CD4-positive, alpha-beta T cell treated with Interleukin-15 for 1 hour (primary cell): ENCODE data around the gene ARL5C.

Source experiments
- DNase-seq: peaks from one replicate; pipeline ENCODE4 v3.0.0-alpha.2; 2020

Gene ARL5C, protein sequence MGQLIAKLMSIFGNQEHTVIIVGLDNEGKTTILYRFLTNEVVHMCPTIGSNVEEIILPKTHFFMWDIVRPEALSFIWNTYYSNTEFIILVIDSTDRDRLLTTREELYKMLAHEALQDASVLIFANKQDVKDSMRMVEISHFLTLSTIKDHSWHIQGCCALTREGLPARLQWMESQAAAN

DNA sequence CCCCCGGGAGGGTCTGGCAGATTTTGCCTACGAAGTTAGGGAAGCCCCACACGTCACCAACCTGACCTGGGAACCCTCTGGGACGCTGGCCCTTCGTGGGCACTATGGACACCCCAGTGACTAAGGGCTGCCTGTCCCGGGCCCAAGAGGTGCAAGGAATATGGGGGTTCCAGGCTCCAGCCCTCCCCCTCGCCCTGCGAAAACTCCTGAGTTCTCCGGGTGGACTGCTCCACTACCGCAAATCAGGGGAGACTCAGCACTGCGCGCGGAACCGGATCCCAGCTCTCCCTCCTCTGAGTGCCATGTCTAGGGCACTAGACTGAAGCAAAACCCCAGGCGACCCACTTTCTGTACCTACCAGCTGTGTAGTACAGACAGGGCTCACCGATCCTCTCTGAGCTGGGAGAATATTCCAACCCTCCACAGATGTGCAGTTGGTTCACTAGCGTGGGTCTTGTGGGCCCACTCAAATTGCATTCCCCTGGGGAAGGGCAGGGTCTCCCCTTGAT, at the start of gene ARL5C:
ARL5C (minus strand) TSS at position 321 of the 509 bp plus-strand sequence. CDS start 401 bp downstream, outside the sequence.
- DNase-seq = no peak

DNA sequence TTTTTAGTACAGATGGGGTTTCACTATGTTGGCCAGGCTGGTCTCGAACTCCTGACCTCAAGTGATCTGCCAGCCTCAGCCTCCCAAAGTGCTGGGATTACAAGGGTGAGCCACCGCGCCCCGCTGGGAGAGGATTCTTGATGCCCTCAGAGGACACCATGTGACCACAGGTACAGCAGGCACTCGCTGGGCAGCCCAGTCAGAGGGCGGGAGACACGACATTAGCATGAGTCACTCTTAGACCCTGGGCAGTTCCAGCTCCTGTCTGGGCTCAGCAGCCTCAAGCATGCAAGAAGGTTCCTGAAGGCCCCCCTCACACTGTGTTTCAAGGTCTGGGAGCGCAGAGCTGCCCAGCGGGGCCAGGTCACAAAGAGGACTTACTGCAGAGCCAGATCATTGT, 47.9 kb upstream of the ARL5C start:
- DNase-seq = no peak

DNA sequence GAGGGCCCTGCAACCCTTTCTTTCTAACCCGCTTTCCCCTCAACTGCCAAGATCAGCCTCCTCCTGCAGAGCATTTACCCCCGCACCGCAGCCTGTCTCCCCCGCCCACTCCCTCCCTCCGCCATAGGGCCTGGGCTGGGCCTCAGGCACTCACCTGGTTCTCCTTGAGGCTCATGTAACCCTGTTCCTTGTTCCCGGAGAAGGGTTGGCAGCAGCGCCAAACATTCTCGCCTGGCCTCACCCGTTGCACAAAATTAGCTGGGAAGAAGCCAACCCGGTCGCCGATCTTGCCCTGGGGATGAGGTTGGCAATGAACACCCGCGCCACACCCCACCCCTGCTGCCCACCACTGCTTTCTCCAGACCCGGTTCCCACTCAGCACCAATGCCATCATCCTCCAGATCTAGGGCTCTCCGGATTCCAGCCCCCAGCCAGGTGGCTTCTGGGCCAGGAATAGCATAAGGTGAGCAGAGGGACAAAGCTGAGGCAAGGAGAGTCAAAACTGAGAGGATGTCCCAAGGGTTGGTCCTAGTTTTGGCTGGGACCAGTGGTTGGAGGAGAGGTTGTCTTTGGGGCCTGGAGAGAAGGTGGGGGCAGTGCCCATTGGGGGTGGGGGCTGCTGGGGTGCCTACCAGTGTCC, 47.0 kb upstream of the ARL5C start:
- DNase-seq = no peak

DNA sequence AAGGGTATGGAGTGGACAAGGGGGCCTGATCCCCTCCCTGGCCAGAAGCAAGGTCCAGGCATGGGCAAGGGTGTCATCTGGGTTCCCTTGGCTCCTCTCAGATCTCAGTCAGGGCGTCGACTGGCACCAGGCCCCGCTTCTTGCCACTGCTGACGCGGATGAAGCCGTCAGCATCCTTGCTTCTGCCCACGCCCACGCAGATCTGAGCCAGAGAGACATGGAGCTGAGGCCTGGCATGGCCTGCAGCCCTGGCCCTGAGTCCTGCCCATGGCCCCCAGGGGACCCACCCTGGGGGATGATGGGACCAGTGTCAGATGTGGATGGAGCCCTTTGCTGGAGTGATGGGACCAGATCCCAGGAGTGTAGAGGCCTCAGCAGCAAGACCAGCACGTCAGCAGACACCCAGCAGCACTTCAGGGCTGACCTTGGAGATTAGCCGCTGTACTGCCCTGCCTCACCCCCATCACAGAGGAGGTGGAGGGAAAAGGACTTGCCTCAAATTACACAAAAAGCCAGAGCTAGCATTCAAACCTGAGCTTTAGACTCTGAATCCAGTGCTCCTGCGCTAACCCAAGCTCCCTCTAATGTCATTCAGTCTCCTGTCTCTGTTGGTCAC, 46.3 kb upstream of the ARL5C start:
- DNase-seq = no peak

DNA sequence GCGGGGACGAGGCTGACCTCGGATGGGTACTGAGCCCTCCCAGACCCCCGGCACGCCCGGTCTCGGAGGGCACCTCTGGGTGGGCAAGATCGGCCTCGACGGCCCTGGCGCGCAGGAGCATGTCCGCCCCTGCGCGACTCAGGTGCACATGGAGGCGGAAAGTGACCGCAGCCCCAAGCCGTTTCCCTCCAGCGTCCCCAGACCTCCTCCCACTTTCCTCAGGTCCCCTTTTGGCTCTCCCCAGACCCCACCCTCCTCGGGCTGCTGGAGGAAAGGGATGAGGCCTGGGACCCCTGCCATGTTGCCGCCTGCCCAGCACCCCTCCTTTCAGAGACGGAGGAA, 44.1 kb upstream of the ARL5C start:
- DNase-seq = no peak

DNA sequence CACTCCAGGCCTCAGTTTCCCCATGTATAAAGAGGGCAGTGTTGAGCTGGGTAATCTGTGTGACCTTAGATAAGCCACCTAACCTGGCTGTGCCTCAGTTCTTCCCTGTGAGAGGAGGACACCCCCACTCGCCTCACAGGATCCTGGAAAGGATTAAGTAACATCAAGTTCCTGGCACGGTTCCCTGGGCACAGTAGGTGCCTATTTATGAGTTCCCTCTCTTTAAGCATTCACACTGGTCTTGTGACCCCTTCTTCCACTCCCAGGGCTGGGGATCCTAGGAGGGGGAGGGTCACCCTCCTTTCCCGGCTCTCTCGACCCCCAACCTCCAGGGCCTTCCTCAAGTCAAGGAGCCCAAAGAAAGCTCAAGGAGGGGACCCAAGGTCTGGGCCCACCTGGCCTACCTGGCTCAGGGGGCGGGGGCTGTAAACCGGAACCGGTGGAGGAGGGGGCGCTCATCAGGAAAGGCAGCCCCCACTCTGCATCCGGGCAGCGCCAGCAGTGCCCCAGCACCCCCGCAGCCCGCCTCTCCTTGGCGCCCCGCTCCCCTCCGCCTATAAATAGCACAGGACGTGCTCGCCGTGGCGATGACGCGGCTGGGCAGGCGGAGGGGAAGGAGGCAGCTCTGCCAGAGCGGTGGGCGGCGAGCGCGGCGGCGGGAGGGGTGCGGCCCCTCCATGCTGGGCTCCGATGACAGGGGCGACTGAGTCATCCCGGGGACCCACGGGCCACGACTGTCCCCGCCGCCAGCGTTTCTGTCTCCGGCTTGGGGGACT, 43.5 kb upstream of the ARL5C start:
- peak; percentile 80 for DNase-seq

DNA sequence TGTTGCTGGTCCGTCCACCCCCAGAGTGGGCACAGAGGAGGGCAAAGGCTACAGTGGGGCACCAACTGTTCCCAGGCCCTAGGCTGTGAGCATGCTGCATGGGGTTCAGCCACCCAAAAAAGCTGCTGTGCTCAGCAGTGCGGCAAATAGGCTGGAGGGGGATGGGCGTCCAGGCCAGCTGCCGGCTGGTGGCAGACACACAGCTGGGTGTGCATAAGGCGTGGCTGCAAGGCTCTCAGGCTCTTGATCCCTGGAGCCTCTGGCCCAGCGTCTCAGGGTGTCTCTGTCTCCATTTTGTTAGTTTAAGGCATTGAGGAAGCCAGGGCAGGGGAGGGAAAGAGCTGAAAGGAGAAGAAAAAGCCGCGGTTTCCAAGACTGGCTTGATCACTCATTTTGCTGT, 42.9 kb upstream of the ARL5C start:
- peak; percentile 75 for DNase-seq

DNA sequence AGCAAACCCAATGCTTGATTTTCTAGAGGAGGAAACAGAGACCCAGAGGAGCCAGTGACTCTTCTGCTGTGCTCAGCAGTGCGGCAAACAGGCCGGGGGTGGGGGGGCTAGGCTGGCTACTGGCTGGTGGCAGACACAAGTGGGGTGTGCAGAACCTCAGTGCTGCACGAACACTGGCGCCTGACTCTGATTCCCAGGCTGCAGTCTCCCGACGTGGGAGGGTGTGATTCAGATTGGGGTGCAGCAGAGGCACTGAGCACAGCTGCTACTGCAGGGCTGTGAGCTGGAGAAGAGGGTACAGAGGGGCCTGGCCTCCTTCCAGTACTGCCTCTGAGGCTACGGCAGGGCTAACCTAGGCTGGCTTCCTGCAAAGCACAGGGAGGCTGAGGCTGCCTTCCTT, 42.2 kb upstream of the ARL5C start:
- DNase-seq = no peak

DNA sequence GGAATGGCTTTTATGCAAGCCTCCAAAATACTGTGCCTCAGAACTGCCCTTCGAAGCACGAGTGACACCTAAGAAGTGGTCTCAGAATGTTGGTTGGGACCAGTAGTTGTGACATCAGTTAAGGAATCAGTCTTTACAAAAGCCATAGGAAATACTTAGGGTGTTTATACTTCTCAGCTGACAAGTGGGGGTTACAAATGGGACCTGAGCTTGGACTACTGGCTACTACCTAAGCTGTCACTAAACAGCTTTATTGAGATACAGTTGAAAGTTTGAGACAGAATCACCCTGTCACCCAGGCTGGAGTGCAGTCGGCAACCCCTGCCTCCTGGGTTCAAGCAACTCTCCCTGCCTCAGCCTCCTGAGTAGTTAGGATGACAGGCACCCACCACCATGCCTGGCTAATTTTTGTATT, 39.2 kb upstream of the ARL5C start:
- no peak for DNase-seq

DNA sequence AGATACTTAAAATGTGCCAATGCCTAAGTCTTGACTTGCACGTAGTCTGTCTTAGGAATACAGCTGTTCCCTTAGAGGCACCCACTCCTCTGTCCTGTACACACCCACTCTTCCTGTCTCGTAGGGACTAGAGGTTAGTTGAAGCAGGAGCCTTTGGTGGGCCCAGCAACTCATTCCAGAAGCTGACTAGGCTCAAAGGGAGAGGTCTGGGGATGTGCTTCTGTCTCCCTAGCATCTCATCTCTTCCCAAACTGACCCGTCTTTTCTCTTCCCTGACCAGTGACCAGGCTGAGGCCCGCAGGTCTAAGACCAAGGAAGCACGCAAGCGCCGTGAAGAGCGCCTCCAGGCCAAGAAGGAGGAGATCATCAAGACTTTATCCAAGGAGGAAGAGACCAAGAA, 38.3 kb upstream of the ARL5C start:
- DNase-seq = no peak

DNA sequence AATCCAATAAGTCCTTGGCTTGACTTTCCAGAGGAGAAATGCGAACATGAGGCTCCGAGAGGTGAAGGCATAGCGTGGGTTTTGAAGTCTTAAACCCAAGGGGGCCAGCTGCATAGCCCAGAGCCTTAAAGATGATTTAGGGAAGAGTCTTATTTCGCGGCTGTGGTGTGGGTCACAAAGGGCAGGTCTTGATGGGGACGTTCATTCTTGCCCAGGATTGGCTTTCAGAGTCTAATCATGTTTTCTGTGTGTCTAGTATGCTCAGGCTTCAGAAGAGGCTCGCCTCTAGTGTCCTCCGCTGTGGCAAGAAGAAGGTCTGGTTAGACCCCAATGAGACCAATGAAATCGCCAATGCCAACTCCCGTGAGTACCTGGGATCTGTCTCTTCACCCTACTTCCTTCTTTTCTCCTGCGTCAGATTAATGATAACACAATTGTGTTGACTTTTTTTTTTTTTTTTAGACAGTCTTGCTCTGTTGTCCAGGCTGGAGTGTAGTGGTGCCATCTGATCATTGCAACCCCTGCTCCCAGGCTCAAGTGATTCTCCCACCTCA, 35.1 kb upstream of the ARL5C start:
- no peak for DNase-seq

DNA sequence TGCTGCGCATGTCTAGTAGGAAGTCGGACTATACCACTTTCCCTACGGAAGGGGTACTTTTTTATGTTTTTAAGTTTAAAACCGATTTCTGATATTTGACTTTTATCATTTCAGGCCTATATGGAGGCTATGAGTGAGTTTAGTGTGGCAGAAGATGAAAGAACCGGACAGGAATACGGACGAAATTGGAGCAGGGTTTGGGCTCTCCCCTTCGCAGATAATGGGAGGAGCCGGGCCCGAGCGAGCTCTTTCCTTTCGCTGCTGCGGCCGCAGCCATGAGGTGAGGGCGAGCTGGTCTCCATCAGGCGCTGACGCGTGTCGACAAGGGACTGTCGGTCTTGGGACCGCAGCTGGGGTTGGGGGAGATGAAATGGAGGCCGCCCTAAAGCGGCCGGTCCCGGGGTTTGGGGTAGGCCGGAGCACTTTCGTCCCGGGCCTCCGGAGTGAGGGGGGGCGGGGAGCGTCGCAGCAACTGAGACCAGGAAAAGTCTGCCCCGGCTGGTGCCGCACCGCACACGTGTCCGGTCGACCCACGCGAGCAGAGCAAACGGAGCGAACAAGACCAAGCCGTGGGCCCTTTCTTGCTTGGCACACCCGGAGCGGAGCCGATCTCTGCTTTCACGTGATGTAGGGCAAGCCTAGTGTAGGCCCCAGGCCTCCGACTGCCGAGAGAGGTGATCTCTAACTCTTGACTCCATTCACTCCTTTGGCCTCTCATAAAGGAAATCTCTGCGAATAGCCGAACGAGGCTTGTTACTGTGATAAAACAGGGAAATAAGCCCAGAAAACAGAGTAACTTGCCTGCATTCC, 34.3 kb upstream of the ARL5C start, which contains the start of gene RPL19:
RPL19 (plus strand) TSS at position 214 of the 810 bp plus-strand sequence; CDS start at position 276, 62 bp downstream.
- DNase-seq = peak; percentile 79

DNA sequence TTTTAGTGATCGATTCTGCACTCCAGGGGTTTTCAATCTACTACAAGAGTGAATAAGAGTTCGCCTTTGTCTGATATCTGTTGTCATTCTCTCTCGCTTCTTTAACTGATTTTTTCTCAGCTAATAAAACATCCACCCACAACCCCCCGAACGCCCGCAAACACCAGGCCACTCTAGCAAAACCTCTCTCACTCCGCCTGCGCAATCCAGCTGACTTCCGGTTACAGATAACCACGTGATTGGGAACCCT, 33.8 kb upstream of the ARL5C start:
- DNase-seq = peak; percentile 90

DNA sequence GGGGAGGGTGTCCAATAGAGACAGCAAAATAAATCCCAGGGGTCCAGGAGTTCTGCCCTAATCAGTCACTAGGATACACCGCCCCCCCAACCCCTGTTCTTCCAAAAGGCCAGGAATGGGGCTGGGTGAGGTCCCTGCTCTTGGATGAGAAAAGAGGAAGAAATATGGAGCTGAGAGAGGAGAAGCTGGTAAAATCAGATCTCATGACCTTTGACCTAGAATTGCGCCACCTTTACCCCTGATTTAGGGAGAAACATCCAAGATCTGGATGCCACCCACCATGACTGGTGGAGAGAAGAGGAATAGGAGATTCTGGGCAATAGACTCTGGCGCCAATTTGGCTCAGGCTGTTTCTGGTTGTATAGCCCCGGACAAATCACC, 32.2 kb upstream of the ARL5C start:
- no peak for DNase-seq

DNA sequence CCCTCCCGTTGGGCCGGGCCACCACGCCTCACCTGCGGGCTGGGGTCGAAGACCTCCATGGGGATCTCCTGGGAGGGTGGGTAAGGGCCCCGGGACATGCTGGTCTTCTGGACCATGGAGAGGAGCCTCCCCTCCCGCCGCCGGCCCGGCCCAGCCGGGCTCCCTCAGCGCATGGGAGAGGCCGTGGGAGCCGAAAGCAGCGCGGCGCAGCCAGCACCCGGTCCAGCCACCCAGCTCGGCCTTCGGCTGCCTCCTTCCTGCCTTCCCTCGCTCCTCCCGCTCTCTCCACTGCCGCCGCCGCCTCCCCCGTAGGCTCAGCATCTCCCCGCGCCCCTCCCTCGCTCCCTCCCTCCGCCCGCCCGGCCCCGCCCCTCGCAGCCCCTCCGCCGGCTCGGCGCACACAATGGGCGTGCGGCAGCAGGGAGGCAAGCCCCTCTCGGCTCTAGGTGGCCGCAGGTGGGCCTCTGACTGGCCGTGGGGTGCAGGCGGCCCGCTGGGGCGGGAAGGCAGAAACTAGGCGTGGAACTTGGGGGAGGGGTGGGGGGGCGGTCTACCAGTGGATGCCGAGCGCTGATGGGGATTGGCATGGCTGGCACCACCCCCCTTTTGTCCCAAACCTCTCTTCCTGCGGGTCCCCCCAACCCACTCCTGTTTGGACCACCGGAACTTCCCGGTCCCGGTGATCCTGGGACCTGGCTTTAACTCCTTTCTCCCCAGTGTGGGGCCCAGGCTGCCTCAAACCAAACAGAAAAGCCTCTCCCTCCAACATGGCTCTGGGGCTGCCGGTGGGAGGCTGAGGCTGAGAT, 31.6 kb upstream of the ARL5C start, which contains the start of gene CACNB1:
CACNB1 (minus strand) TSS at position 290 of the 806 bp plus-strand sequence; CDS start at position 116, 174 bp downstream.
- peak; percentile 56 for DNase-seq

DNA sequence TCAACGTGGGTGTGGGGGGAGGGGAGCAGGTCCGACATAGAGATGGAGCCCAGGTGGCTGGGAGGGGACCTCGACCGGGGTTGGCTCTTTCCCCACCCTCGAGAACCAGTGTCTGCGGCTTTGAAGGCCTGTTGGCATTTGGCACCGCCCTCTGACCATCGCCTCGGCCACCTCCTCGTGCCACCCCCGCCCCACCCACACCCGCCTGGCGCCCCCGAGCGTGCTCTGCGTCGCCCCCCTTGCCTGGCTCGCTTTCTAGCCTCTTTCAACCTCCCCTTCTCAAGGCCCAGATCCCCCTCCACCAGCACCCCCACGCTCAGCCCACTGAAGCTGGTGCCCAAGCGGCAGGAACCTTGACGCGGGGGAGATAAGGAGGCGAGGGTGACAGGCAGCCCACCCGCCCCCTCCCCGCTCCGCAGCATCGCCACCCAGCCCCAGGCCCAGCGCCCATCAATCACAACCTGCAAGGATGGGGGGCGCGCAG, 30.9 kb upstream of the ARL5C start:
- DNase-seq = no peak

DNA sequence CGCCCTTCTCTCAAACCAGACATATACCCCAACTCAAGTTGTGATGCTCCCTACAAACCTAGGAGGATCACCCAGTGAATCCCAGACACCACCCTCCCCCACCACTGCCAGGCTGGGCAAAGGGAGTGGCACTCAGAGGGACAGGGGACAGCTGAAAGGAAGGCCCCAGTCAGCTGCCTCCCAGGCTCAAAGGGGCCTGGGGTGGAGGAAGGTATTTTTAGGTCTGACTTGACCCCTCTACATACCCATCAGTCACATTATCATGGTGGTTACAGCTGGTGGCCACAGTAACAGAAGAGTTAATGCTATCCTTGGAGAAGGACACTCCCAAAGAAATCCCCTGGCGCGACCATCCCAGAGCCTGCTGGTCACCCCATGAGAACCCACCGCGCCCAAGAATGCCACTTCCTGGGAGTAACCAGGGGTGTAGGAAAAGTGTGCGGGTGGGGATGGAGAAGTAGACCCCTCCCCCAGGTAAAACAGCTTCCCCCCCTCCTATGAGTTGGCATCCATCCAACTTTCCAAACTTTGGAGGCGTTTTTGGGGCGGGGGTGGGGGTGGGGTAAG, 30.4 kb upstream of the ARL5C start:
- no peak for DNase-seq

DNA sequence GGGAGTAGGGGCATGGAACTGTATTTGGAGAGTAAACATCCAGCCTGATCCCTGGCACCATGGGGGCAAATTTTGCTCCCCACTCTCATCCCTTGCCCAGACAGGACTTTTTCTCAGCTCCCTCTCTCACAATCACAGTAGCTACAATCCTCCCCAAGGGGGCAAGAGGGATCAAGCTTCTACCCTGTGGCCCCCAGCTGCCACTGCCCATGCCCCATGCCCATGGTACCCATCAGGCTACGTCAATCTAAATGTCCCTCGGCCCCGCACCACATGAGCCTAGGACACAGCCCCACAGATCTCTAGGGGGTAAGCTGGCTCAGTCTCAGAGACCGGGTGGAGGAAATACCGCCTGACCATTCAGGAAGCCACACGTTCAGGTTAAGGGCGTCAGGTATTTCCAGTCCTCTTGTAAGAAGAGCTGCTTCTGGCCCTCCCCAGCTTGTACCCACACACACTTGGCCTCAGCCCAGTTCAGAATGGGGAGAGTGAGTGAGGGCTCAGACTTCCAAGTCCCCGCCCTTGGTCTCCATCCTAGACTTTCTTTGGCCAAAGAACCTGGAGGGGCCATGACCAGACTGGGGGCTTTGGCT, 29.7 kb upstream of the ARL5C start:
- peak; percentile 29 for DNase-seq

DNA sequence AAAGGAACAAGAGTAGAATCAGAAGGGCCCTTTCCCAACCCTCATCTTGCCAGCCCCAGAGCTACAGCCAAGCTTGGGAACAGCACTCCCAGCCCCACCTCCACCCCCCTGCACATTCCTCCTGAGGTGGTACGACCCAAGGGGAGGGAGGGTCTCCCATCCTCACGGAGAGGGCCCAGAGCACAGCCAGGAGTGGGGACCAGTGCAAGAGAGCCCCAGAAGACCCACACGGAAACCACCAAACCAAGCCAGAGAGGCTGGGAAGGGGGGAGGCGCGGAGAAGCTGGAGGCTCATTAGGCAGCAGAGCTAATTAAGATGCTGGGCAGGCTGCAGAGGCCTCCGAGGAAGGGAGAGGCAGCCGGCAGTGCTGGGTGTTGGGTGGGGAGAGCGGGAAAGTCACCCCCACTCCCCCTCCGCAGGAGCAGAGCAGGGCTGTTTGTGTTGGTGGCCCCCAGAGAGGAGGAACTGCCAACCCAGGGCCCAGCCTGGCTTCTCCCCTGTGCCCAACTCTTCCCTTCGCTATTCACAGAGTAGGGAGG, 29.1 kb upstream of the ARL5C start:
- DNase-seq = no peak
